ENCODE data around the gene DESI2.

The DESI2 gene

DNA sequence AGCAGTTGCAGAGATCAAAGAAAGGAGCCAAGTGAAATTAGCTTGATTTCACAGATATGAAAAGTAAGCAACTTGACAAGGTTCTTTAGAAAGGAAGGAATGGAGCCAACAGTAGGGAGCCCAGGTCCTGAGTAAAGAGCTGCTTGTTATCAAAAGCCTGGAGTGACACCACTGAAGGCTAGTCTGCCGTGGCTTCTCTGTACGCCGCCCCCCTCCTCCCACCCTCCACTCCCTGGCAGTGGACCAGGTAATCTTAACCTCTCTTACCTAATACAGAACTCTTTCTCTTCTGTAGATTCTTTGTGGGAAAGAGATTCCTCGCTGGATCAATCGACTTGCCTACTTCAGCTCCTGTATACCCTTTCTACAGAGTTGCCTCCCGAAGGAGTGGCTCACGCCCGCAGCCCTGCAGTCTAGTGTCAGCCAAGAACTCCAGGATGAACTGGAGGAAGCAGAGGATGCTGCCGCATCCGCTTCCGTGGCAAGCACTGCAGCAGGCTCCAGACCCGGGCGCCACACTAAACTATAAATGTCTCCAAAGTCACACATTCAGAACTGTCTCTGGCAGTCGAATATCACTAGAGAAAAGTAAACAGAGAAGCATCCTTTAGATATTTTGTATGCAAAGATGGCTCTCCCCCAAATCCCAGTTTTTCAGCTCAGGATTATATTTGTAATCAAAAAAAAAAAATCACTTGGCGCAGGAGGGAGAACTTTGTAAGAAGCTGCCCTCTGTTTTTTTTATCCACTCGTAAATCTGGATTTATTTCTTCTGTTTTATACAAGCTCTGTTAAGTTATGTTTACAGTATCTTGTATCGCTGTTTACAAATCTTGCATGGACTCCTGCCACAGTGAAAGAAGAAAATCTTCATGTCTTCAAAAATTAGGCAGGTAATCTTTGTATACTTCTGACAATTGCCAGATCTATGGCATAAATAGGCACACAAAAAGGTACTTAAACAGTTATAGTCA lies 52.6 kb downstream of the DESI2 start:
- no peak for TF ChIP-seq ZNF274 (IDR thresholded peaks at IDR 0.05; ENCODE audit: low read depth, low read length)
- no peak overlapping the region for H3K4me3 ChIP-seq (ENCODE audit: low read length)

DNA sequence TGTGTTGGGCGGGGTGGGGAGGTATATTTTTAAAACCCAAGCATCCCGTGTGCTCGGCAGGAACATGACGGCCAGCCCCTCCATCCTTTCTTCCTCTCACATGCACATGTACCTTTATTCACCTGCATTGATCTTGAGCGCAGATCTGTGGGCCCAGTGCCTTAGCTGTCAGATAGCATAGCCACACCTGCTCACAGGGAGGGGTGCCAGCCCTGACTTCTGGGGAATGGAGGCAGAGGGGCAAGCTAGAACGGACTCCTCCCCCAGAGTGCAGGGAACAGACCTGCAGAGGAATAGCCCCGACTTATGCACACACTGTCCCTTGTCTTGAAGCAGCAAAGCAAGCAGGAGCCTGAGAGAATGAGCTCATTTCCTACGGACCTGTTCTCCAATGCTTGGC lies 56.1 kb downstream of the DESI2 start:
- TF ChIP-seq ZNF274 (IDR thresholded peaks at IDR 0.05; ENCODE audit: low read depth, low read length), result no peak
- no peak overlapping the region for H3K4me3 ChIP-seq (ENCODE audit: low read length)

DNA sequence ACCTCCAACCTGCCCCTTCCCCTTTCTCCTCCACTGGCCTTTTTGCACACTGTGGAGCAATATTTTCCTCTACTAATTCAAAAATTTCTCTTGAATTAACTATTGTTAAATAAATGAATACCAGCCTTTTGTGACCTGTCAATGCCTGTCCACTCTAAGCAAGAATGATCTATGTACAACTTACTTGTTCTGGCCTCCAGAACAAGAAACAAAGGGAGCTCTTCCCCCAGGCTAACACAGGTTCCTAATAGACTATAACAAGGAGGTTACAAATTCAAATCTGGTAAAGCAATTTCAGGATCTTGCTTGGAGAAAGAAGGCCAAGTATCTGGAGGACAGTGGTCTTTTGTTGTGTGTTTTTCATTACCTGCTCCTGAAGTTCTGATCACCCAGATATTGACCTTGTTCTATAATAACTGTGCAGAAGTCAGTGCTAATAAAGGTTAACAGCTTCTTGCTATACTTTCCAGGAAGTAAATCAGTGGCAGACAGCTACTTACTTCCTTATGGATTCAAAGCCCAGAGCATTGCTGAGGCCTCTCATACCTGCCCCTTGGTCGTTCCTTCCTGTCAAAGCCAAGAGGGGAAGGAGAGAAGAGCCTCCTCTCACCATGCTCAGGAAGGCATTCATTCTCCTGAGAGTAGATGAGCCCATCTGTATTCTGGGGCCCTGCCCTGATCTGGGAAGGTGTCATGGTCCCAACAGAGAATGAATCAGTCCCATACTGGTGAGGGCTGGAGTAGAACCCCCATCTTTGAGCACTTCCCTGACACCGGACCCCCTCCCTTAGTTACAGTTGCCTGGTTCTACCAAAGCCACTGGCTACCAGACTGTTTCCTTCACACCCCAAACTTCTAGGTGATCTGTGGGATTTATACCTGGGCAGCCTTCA lies 56.8 kb downstream of the DESI2 start:
- no peak for TF ChIP-seq ZNF274 (IDR thresholded peaks at IDR 0.05; ENCODE audit: low read depth, low read length)
- no peak overlapping the region for H3K4me3 ChIP-seq (ENCODE audit: low read length)

DNA sequence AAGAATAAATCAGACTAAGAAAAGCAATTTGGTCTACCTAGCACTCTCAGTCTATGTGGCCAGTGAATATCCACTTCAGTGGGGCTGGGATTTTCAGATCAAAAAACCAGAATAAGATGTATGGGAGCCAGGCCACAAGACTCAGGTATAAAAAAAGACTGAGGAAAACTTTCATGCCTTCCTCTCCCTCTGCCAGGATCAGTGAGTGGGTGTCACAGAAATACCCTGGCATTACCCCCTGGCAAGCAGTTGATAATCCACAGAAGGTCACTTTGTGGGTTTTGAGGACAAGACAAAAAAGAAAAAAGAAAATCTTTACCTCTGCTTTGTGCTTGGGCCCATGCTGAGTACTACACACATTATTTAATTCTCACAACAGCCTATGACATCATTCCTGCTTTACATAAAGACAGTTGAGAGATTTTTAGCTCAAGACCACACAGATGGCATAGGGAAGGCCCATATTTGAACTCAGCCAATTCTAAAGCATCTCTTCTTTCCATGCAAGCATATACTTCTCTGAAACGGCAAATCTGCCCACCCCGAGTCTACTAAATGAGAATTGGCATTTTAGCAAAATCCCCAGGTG lies 57.6 kb downstream of the DESI2 start:
- TF ChIP-seq ZNF274 (IDR thresholded peaks at IDR 0.05; ENCODE audit: low read depth, low read length), result no peak

DNA sequence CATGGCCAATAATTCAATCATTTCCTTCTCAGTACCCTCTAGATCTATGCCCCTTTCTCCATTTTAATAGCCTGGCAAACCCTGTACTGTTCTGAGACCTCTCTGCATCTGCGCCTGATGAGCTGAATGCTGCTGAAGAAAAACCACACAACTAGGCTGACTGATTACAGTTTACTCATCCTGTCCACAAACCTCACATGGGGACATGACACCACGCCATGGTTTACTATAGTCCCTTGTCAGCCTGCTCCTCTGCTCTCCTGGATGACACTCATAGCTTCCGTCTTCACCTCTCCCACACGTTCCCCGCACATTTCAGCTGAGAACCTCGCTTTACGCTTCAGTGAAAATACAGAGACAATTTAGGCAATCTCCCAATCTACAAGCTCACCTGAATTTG lies 59.7 kb downstream of the DESI2 start:
- TF ChIP-seq ZNF274 (IDR thresholded peaks at IDR 0.05; ENCODE audit: low read depth, low read length), result no peak
- H3K4me3 ChIP-seq (ENCODE audit: low read length), result no peak overlapping the region

More for the DNA sequence above, 57.6 kb downstream of the DESI2 start:
- H3K4me3 ChIP-seq (ENCODE audit: low read length), result no peak overlapping the region

DNA sequence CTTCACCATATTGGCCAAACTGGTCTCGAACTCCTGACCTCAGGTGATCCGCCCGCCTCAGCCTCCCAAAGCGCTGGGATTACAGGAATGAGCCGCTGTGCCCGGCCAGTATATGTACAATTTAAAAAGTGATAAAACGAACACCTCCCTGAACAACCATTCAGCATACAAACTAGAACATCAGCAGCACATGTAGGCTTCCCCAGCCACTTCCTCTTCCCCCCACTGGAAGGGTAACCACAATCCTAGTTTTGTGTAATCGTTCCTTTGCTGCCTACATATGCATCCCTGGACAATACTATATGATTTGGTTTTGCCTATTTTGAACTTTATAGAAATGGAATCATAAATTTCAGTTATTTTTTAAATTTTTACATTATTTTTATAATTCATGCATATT lies 60.4 kb downstream of the DESI2 start:
- H3K4me3 ChIP-seq (ENCODE audit: low read length), result no peak overlapping the region
- no peak for TF ChIP-seq ZNF274 (IDR thresholded peaks at IDR 0.05; ENCODE audit: low read depth, low read length)

DNA sequence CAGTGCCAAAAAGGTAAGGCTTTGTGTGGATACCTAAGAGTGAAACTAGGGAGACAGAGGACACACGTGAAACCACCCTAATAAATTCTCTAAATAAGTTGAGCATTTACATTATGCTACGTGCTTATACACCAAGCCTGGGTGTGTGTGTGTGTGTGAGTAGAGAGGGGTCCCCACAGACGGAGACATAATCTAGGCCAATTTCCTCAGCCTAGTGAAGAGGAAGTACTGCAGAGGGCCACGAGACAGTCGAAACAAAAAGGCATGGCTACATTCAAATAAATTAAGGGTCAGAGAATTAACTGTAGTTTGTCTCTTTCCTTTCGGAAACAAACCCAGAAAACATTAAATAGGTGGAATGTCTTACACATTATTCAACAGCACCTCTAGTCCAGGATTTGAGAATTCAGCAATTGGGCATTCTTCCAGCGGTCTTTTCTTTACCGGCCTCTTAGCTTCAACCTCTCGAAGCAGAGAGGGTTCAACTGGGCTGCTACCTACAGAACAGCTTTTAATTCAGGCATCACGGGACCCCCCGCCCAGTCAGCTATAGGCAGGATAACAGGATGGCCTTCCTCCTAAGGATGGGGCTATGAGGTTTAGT lies 75.0 kb downstream of the DESI2 start:
- H3K4me3 ChIP-seq (ENCODE audit: low read length), result no peak overlapping the region
- TF ChIP-seq ZNF274 (IDR thresholded peaks at IDR 0.05; ENCODE audit: low read depth, low read length), result no peak

DNA sequence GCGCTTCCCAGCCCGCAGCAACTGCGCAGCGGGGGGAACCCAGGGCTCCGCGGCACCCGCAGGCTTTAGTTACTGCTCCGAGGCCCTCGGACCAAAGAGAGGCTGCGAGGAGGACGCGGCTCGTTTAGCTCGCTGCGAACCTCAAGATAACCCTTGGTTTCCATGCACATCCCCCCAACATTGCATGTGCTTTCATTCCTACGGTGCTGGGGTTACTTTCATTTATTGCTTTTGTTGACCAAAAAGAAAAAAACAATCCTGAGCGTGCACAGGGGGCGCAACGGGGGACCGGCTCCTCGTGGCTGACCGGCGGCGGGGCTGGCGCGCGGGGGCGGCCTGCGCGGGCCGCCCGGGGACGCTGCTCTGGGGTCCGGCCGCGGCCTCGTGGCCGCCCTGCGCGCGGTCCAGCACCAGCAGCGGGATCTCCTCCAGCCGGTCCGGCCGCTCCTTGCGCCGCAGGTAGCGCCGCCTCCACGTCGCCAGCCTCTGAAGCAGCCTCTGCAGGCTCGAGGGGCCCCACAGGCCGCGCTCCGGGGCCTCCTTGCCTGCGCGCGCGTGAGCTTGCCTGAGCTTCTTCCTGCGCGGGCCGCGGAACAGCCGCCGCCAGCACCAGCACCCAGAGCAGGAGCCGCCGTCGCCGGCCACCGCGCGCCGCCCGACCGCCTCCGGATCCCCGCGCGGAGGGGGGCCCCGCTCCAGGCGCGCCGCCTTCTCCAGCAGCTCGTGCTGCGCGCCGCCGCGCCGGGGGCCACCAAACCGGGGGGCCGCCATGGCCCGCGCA lies 77.4 kb downstream of the DESI2 start:
- no peak for TF ChIP-seq ZNF274 (IDR thresholded peaks at IDR 0.05; ENCODE audit: low read depth, low read length)
- H3K4me3 ChIP-seq (ENCODE audit: low read length), result peak overlapping the region; percentile 32; the same call in 1 of the 2 replicates

DNA sequence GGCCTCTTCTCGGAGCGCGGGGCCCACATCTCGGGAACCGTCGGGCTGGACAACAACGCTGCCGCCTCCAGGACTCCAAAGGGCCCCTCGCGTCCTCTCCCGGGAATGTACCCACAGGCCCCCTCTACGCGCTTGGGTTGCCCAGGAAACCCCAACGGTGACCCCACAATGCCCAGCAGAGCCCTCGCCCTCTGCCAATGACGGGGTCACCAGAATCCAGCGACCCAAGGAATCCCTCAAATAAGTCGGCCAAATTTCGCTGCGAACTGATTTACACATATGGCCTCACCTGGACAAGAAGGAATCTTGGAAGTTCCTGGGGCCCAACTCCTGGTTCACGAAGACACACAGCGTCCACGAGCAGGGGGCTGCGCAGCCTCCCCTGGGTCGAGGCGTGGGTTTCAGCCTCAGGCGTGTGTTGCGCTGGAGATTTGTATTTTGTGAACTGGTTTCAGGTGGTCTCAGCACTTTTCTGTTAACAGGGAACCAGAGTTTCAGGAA lies 78.1 kb downstream of the DESI2 start:
- no peak overlapping the region; the same call in 1 of the 2 replicates for H3K4me3 ChIP-seq (ENCODE audit: low read length)

DNA sequence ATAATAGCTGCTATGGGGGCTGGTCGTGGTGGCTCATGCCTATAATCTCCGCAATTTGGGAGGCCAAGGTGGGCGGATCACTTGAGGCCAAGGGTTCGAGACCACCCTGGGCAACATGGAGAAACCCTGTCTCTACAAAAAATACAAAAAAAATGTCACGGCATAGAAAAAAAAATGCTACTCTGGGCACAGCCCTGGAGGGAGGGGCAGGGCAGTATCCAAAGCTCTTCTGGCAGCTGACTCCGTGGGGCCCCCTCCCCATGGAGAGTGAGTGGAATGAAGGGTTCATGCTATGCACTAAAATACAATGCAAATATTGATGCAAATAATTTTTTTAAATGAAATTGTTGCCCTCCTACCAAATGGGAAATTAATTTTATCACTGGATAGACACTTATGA lies 78.7 kb downstream of the DESI2 start:
- TF ChIP-seq ZNF274 (IDR thresholded peaks at IDR 0.05; ENCODE audit: low read depth, low read length), result no peak
- H3K4me3 ChIP-seq (ENCODE audit: low read length), result no peak overlapping the region

More for the DNA sequence above, 78.1 kb downstream of the DESI2 start:
- TF ChIP-seq ZNF274 (IDR thresholded peaks at IDR 0.05; ENCODE audit: low read depth, low read length), result no peak

DNA sequence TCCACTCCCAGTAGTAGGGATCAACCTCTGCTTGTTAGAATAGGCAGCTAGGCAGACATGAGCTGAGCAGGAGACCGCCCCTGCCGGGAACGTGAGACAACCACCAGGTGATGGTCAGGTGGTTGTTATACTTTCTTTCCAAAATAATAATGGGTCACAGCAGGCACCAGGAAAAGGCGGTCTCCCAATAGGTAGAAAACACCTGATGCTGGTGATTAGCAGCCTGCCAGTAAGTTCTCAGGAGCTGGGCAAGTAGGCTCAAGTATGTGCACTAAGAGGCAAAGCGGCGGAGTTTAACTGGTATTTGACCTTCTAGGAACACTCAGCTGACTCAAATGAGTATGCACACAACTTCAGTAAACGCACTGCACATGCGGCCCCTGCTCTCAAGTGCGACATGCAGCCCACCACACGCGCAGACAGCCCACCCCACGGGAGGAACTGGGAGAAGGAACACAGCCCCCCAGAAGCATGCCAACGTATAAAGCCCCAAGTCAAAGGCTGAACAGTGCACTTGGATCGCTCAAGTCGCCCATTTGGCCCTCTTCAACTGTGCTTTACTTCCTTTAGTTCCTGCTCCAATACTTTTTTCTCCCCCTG lies 80.0 kb downstream of the DESI2 start:
- no peak overlapping the region for H3K4me3 ChIP-seq (ENCODE audit: low read length)
- no peak for TF ChIP-seq ZNF274 (IDR thresholded peaks at IDR 0.05; ENCODE audit: low read depth, low read length)

DNA sequence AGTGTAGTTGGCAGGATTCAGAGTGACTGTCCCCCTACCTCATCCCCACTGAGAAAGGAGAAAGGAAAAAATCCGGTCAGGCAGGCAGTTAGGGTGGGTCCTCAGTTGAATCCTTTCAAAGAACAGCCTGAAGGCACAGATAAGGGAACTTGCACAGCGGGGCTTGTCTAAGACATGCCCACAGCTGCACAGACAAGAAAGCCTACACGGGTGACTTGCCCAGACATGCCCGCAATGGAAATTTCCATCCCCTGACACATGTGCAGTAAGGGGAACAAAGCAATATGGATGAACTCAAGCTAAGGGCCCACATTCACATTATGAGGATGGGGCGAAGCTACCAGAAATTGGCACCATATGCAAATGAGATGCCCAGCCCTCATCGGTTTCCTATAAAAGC lies 82.5 kb downstream of the DESI2 start:
- no peak overlapping the region for H3K4me3 ChIP-seq (ENCODE audit: low read length)
- no peak for TF ChIP-seq ZNF274 (IDR thresholded peaks at IDR 0.05; ENCODE audit: low read depth, low read length)

All from GM08714 (cell line).